NCI-H2227 (cell line): Measurements from ENCODE around the gene CPED1.
"Not testable (repeated sequence)": the region's sequence is repeated elsewhere in the genome, so short reads cannot be mapped to it uniquely, and the experiment has no call there.

Experiments
- DNase-seq: peaks from one replicate; lab custom pipeline; 2025; ENCODE audit not compliant: unreplicated experiment; lab: John Stamatoyannopoulos, UW

Gene CPED1

GRCh38 chr7:120996333-120996987, 7.9 kb downstream of the CPED1 start:
- no peak for DNase-seq

- DNase-seq: no peak
Observed at GRCh38 chr7:120996988-120997345, 8.5 kb downstream of the CPED1 start.

DNA sequence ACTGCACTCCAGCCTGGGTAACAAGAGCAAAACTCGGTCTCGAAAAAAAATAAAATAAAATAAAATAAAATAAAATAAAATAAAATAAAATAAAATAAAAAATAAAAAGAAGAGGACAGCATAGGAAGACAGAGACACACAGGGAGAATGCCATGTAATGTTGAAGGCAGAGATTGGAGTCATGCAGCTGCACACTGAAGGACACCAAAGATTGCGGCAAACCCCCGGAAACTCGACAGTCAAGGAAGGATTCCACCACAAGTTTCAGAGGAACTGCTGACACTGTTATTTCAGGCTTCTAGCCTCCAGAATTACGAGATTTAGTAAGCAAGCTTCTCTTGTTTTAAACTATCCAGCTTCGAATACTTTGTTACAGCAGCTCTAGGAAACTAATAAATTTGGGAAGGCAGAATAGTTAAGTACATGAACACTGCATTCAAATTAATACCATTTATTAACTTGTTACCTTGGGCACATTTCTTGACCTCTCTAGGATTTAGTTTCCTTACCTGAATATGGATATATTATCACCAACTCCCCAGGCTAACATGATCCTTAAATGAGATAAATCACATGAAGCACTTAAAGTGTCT, 9.5 kb downstream of the CPED1 start:
- DNase-seq: no peak

GRCh38 chr7:120998520-120998919, 10.0 kb downstream of the CPED1 start:
- DNase-seq: no peak

- DNase-seq: no peak
Observed at GRCh38 chr7:120998996-120999565, 10.6 kb downstream of the CPED1 start.

- DNase-seq: no peak
Observed at GRCh38 chr7:121000081-121000983, 11.8 kb downstream of the CPED1 start.

DNA sequence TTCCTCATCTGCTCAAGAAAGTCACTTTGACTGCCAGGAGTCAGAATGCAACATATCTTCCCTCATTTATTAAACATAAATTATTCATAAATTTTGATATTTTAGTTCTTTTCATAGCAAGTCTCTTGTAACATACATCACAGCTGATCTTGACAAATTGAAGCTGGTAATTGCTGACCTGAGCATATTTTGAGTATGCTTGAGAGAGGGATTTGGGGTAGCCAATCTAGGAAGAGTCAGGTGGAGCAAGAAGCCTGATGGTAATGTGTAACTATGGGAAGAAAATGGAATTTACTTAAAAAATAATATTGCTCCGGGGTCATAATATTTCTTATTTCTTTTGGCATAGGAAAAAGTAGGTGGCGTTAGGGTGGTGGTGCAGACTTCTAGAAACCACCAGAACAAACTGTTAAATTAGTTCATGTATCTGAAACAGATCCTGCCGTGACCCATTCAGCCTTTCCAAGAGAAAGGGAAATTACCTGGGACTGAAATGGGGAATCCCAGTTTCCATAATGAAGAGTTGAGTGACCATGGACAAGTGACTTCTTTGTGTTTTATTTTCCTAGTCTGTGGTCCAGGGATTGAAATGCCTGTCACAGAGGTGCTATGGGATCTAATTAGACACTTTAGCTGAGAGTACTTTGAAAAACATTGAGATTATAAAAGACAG, 12.9 kb downstream of the CPED1 start:
- DNase-seq: no peak

GRCh38 chr7:121002048-121002756, 13.7 kb downstream of the CPED1 start:
- DNase-seq: no peak

DNA sequence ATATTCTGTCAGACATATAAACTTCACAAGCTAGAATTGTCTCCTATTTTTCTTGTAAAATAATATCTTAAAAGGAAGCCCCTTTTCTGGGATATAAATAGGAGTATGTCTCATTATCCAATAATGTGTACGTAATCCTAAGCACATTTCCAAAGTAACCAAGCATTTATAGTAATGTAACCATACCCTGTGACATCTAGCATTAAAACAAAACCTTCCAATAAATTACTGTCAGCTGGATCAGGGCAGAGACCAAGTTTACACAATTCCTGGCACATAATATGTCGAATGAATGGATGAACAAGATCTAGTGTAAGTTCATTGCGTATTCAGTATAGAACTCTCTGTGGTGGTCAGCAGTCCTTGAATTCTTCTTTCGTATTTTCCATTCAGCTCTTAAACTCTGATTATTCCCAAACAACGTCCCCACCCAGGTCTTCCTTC, 14.3 kb downstream of the CPED1 start:
- no peak for DNase-seq

DNA sequence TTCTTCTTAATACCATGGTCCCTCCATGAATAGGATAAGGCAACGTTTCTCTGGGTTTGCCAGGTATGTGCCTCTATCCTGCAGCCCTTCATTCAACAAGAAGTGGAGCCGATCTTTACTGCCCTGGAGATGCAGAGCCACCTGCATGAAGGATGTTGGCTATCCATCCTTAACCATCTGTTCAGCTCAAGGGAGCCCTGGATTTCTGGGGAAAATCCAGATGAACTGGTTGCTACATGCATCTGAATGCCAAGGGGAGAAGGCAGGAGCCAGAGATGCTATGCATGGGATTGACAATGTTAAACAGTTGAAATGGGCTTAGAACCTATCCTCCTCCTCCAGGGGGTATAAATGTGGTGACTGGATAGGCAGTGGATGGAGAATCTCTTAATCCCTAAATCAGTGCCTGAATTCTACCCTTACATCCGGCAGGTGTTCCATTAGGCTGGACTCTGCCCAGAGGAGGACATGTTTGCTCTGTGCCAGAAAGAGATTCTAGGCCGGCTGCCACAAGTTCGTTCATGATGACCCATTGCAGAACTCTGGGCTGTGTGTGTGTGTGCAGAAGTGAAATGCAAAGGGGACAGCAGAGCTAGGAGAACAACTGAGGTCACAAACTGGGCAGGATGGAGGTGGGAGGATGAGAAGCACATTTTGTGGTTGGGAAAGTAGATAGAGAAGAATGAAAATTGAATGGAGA, 15.6 kb downstream of the CPED1 start:
- DNase-seq: no peak

DNA sequence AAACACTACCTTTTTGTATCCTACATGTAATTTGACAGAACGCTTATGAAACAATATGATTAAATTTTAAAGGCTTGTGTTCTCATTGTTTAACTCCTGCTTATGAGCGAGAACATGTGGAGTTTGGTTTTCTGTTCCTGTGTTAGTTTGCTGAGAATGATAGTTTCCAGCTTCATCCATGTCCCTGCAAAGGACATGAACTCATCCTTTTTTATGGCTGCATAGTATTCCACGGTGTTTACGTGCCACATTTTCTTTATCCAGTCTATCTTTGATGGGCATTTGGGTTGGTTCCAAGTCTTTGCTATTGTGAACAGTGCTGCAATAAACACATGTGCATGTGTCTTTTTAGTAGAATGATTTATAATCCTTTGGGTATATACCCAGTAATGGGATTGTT, 16.5 kb downstream of the CPED1 start:
- DNase-seq: not testable (repeated sequence)

- DNase-seq: no peak
Observed at GRCh38 chr7:121005996-121006584, 17.6 kb downstream of the CPED1 start.

DNA sequence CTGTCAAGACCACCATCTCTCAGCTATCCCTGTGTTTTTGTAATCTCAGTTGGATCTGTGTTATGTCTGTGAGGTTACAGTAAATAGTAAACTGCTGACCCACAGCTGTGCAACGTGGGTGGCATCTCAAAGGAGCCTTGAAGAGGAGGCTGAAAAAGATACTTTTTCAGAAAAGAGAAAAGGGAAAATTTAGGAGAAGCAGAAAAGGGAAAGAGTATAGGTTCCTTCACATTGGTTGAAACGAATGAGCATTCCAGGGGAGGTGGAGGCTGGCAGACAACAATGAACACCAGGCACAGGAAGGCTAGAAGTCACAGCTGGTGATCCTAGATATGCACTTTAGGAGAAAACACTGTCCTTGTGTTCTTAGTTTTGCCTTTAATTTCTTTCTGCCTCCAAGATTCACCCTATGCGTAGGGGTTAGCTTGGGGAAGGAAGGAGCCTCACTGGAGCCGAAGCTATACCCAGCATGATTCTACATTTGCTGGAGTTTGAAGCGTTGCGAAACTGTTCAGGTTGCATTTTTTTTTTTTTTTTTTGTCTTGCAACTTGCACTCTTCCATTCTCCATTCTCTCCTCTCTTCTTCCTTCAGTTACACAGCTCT, 18.3 kb downstream of the CPED1 start:
- DNase-seq: no peak

DNA sequence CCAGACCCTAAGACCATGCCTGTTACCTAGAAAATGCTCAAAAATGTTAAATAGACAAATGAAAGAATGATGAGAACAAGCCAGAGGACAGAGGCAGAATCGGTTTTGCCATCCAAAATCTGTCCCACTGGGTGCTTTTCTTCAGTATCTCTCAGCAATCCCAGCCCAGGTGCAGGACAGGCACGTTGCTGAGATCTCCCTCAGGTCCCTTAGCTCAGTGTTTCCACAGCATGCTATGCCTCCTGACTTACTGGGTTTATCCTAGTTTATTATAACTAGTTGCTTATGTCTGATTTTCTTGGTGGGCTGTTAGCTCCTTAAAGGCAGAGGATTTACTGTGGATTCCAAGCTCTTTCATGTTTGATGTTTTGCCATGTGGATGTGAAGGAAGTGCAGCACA, 20.3 kb downstream of the CPED1 start:
- no peak for DNase-seq

GRCh38 chr7:121011401-121011800, 22.9 kb downstream of the CPED1 start:
- no peak for DNase-seq

DNA sequence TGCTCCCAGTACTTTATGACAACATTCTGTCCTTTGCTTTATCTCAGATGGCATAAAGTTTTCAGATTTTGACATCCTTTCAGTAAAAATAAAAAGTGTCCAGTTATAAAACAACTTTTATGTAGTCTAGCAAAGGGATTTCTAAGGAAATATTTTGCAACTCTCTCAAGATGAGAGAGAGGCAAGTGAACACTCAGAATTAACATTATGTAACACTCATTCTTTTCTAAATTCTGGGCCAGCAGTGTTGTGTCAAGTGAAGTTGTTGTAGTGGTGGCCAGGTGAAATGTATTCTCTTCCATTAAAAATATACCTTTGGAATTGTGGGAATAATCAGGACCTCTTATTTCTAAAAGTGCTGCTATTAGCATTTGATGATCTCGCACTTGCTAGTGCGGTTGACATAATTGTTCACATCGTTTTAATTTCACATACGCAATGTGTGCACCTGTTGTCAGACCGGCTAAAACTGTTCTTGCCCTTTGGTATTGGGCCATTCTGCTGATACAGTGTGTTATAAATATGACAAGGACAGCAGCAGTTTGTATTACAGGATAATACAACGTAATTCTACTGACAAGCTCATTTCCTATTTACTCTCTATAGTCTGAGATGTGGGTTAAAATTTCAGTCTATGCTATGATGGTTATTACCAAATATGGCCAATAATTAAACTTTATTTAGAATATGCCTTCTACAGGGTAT, 23.8 kb downstream of the CPED1 start:
- no peak for DNase-seq

GRCh38 chr7:121012919-121013318, 24.4 kb downstream of the CPED1 start:
- no peak for DNase-seq

DNA sequence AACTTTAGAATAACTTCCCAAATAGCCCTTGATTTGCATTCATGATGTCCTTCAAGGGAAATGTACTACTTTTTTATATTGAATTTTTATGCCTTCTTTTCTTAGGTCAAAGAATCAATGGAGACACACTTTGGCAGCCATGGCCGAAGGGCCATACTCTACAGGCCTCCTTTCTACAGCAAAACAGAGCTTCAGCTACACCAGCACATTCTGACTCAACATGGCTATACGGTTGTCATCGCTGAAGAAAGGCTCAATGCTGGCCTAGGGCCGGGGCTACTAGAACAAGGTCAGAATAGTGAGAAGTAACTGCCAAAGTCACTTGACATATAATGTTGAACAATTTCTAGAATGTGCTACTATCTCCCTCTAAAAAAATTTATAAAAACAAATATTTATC, 27.0 kb downstream of the CPED1 start:
- DNase-seq: no peak

DNA sequence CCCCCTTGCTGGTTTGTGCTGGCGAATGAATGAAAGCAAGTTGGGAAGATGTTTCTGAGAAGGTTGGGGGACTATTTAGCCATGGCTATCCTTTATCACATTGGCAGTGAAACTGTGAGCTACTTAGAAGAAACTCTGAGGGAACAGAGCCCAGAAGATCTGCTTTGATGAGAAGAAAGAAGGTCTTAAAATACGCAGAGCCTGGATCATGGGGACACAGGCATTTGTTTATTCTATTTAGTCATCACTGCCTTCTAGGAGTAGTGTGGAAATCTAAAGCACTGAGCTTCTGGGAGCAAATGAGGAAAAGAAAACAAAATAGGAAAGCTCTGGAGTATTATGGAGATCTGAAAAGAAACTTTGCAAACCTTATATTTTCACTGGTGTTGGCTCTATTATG, 28.5 kb downstream of the CPED1 start:
- DNase-seq: no peak
